EH (cell line): Measurements from ENCODE around the gene NRDE2.

Experiments
- DNase-seq: peaks from one replicate; pipeline ENCODE4 v3.0.0-alpha.2; 2015; ENCODE audit warnings: low read depth

Gene NRDE2

DNA sequence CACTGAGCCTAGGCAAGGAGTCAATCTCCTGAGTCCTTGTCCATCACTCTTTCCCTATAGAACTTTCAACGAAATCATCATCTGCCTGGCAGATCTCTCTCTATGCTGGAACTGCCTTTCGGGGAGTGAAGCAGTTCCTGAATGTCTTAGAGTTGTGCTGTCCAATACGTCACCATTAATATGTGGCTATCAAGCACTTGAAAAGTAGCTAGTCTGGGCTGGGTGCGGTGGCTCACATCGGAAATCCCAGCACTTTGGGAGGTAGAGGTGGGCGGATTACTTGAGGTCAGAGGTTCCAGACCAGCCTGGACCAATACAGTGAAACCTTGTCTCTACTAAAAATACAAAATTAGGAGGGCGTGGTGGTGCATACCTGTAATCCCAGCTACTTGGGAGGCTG, 35.1 kb downstream of the NRDE2 start:
- no peak for DNase-seq

DNA sequence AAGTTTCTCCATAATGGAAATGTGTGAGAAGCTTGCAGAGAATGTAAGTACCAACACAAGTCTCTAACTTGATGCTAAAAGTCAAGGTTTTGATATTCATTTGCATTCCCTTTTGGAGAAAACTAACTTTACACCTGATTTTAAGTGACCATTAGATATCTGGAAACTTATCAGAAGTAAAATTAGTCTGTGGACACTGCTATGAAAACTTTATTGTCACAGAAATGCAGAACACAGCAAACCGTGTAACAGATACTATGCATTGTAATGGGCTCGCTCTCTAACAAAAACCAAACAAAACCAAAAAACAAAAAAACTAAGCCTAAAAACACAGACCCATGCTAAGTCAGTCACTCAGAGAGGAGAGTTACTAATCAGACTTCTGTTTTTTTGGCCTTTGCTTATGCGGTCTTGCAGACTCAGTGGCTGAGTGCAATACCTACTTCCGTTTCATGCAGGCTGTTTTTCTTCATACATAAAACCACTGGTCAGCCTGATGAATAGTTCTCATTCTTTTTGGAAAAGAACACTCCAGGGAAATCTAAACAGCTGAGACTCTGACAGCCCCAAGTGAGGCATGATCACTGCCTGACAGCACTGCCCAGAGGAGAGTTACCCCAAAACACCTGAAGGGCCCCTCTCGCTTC, 35.7 kb downstream of the NRDE2 start:
- DNase-seq, result no peak

DNA sequence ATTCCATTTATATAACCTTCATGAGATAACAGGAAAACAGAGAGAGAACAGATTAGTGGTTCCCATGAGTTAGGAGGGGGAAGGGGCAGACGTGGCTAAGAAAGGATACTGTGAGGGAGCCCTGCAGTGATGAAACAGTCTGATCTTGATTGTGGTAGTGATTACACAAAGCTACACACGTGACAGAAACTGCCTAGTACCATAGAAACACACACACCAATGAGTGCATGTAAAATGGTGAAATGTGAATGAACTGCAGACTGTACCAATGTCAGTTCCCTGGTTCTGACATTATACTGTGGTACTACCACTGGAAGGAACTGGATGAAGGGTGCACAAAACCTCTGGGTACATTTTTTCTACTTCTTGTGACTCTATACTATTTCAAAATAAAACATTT, 36.9 kb downstream of the NRDE2 start:
- DNase-seq, result no peak

DNA sequence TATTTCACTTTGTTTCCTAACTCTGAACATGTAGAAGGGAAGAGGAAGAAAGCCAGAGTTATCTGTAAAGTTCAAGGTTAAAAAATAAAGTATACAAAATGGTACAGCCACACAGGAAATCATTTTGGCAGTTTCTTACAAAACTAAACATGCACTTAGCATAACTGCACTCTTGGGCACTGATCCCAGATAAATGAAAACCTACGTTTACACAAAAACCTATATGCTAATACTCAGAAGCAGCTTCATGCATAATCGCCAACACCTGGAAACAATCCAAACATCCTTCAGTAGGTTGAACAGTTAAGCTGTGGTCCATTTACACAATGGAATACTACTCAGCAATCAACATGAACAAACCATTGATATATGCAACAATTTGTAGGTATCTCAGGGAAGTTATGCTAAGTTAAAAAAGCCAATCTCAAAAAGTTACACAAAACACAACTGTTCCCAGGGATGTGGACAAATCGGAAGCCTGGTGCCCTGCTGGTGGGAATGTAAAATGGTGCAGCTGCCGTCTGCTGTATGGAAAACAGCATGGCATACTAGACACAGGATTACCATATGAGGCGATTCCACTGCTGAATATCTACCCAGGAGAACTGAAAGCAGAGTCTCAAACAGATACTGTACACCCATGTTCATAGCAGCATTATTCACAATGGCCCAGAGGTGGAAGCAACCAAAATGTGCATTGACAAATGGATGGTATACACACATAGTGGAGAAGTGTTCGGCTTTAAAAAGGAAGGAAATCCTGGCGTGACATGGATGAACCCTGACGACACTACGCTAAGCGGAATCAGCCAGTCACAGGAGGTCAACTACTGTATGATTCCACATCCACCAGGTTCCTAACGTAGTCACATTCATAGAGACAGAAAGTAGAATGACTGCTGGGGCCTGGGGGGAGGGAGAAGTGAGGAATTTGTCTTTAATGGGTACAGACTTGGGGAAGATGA, 37.7 kb downstream of the NRDE2 start:
- DNase-seq, result no peak

DNA sequence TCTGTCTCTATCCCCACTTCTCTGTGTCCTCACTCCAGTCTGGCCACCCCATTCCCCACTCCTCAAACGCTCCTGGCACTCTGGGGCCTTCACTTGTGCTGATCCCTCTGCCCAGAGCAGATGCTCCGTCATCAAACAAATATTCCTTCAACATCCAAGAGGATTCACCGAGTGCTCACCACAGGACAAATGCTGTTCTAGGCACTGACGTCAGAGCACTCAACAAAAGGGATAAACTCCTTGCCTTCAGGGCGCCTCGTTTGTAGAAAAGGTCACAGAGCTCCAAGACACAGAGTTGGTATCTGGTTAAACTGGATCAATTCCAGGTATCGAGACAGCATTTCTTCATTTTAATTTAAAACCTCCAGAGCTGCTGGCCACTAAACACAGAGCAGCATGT, 40.0 kb downstream of the NRDE2 start:
- DNase-seq, result peak; percentile 76

DNA sequence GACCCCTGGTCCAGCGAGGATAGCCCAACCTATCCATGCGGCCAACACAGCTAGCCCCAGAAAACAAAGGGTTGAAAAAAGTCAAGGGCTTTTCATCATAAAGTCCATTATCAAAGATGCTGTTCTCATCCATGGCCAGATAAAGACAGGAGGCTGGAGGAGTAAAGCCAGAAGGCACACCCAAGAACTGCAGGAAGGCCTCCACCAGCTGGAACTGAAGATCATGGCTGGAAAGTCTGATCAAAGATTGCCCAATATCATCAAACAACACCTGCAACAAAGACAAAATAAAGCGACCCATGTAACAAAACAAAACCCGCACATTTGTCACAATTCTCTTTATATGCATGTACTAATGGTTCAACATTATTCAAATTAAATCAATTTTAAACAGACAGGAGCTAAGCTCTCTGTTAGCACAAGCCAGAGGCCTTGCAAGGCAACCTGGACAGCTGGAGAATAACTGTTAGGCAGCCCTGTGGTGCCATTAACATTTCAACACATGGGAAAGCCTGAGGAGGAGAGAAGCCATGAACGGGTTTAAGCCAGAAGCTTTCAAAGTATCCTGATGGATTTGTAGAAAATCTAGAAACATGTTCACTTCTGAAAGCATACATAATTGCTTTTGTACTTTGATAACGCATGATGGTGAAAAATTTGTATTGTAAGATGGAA, 41.3 kb downstream of the NRDE2 start:
- no peak for DNase-seq

DNA sequence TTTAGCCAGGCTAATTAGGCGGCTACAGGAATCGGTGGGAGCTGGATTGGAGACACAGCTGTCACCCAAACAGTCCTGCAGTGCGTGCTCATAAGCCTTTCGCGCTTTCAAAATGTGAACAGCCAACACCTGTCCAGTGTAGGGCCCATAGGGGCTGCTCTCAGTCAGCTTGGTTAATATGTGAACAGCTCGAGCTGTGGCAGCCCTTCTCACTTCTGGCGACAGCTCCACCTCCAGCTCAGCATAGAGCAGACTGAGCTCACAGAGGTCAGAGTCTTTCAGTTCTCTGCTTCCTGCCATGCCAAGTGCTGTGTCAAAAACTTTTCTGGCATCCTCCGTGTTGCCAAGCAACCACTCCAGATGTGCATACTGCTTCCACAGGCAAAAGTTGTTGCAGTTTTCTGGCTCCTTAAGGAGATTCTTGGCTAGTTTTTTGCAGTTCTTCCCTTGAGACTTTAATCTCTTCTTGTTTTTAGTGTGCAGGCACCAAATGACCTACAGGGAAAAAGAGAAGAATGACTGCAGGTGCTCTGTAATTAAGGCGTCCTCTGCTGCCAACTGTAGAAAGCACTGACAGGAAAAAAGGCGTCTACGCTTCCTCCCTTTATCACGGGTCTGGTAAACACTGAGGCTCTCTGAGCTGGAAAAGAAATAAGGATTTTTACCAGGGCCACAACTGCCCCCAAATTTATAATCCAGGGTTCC, 42.9 kb downstream of the NRDE2 start:
- no peak for DNase-seq

- DNase-seq, result no peak
Observed at GRCh38 chr14:90287791-90288190, 44.0 kb downstream of the NRDE2 start.

DNA sequence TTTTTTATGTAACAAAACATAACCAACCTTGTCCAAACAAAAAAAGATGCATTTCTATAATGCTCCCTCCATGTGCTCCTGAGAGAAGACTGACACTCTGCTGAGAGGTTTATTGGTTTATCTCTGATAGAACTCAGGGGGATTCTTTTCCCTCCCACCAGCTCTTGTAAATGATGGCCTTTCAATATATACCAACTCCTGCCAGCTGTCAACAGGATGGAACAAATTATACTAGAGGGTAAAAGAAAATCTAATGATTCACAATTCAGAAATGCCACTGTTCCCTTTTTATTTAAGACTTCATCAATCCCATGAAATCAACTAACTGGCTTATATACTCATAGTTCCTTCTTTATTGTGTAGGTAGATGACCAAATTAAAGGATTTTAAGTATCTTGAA, 50.0 kb downstream of the NRDE2 start:
- peak; percentile 50 for DNase-seq

DNA sequence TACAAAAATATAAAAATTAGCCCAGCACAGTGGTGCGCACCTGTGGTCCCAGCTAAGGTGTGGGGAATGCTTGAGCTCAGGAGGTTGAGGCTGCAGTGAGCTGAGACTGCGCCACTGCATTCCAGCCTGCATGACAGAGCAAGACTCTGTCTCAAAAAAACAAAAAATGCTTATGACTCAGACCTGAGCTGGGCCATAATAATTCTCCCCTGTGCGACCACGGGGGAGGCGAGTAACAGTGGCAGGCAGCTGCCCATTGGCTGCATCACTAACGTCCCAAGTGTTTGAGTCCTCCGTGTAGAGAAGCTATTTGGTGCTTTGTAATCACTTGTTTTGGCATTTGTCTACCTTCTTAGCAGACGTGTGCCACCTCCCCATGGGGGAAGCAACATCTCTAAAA, 50.5 kb downstream of the NRDE2 start:
- peak; percentile 91 for DNase-seq

- DNase-seq, result no peak
Observed at GRCh38 chr14:90280096-90280495, 51.6 kb downstream of the NRDE2 start.

DNA sequence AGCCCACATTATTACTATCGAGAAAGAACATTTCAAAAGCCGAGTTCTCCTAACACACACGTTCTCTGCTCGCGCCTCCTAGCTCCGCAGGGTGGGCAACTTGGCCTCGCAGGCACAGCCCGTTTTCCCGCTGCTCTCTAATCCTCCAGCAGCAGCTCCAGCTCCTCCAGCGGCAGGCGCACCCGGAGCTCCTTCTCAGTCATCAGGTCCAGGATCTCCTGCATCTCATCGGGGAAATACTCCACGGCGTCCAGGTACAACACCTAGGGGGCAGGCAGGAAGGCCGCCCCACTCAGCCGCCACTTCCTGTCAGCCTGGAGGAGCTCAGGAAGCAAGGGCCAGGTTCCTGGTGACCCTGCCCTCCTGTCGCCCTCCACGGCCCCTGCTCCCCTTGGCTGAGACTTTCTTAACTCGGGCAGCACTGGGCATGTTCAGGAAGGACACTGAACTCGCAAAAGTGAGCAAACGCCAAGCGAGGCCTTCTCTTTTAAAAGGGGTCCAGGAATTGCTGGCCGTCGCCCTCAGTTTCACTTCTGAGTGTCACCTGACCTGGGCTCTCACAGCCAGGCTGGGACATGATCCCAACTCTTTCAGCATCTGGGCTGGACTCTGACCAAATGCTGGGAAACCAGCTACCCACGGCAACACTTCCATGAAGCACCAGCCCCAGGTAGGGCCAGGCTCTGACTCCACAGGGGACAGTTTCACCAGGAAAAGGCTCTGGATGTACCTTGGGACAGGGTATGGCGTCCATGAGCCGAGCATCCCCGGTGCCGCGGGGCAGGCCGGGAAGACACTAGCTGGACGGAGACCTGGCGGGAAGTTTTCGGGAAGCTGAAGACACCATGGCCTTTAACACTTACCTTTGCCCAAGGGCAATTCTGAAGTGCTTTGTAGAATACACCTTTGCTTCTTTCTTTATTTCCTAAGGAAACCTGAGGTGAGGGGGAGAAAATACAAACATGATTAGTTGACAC, 53.3 kb downstream of the NRDE2 start:
- no peak for DNase-seq

GRCh38 chr14:90277581-90278198, 54.1 kb downstream of the NRDE2 start:
- no peak for DNase-seq

GRCh38 chr14:90276646-90277367, 54.9 kb downstream of the NRDE2 start:
- DNase-seq, result peak; percentile 48

DNA sequence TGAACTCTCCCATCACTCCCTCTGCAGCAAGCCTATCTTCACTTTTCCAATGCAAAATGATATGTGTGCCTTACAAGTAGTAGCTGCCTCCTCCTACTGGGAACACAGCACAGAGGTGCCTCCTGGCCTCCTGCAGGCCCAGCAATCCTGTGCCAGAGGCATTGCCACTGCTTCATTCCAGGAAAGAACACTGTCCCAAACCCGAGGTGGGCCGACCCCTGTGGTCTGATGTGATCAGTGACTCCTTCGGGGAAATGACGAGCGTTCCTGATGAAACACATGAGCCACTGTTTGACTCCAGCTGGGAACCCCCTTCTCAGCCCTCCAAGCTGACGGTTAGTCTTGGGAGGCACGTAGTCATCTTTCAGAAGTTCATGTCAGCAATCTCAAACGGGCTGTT, 55.9 kb downstream of the NRDE2 start:
- no peak for DNase-seq

- DNase-seq, result no peak
Observed at GRCh38 chr14:90275458-90275814, 56.3 kb downstream of the NRDE2 start.

DNA sequence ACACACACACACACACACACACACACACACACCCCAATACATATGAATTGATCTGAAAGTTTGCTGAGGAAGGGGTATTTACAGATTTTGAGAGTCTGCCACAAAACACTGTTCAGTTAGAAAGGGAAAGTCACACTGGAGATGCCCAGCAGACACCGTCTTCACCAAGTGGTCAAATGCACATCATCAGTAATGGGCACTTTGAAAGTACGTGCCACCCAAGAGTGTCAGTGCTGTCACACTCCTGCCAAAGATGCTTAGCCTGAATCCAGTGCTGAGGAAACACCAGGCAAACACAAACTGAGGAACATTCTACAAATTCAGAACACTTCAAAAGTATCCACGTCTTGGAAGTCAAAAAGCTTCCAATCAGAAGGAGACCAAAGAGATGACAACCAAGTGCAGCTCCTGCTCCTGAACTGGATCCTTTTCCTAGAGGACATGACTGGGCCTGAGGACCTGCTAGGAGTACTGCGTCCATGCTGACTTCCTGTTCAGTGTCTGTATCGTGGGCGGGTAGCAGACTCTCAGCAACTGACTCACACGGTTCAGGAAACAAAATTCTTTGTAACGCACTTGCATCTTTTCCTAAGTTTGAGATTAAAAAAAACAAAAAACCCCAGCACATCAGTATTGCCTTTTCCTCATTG, 56.8 kb downstream of the NRDE2 start:
- DNase-seq, result peak; percentile 73

- DNase-seq, result peak; percentile 7
Observed at GRCh38 chr14:90274019-90274418, 57.7 kb downstream of the NRDE2 start.

- DNase-seq, result no peak
Observed at GRCh38 chr14:90273532-90273931, 58.2 kb downstream of the NRDE2 start.
